ENCODE measurements around the gene GAGE13. TPM values are rescaled to one million over a fixed set of nuclear protein-coding genes. Genes with fewer than 3 reads are reported as not detected.
"Not testable (repeated sequence)": the region's sequence is repeated elsewhere in the genome, so short reads cannot be mapped to it uniquely, and the experiment has no call there.

The GAGE13 gene
- total RNA-seq, 3 donors from 2014 or later, result not detected

DNA sequence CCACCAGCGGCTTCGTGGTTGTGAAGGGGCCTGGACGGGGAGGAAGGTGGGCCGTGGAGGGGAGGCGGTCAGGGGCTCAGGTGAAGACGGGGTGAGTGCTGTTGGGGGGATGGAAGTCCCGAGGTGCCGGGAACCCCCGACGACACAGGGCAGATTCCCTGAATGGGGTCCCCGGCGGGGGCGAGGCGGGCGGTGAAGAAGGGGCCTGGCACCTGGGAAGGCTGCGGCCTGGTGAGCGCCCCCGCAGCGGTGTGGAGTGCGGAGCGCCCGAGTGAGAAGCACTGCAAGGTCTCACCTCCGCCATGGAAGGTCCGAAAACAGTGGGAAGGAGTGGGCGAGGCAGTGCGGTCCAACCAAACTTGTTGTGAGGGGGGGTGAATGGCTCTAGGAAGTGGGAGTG lies 459 bp downstream of the GAGE13 start:
- H3K9me3 ChIP-seq; H3K36me3 ChIP-seq (ENCODE audit: low read depth); H3K4me3 ChIP-seq; H3K4me1 ChIP-seq (ENCODE audit: low read depth); ATAC-seq; DNase-seq; intact Hi-C loops (cut with DNase I, micrococcal nuclease): not testable (repeated sequence)

DNA sequence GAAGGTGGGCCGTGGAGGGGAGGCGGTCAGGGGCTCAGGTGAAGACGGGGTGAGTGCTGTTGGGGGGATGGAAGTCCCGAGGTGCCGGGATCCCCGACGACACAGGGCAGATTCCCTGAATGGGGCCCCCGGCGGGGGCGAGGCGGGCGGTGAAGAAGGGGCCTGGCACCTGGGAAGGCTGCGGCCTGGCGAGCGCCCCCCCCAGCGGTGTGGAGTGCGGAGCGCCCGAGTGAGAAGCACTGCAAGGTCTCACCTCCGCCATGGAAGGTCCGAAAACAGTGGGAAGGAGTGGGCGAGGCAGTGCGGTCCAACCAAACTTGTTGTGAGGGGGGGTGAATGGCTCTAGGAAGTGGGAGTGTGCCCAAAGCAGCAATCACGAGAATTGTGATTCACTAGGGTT lies 10.1 kb downstream of the GAGE13 start:
- H3K4me3 ChIP-seq; intact Hi-C loops (cut with DNase I, micrococcal nuclease); ATAC-seq; H3K9me3 ChIP-seq; H3K36me3 ChIP-seq (ENCODE audit: low read depth); H3K4me1 ChIP-seq (ENCODE audit: low read depth); DNase-seq: not testable (repeated sequence)

GRCh38 chrX:49344496-49345175 lies 13.3 kb downstream of the GAGE13 start:
- H3K4me3 ChIP-seq; ATAC-seq; H3K36me3 ChIP-seq (ENCODE audit: low read depth); H3K4me1 ChIP-seq (ENCODE audit: low read depth); intact Hi-C loops (cut with DNase I, micrococcal nuclease); DNase-seq; H3K9me3 ChIP-seq: not testable (repeated sequence)

DNA sequence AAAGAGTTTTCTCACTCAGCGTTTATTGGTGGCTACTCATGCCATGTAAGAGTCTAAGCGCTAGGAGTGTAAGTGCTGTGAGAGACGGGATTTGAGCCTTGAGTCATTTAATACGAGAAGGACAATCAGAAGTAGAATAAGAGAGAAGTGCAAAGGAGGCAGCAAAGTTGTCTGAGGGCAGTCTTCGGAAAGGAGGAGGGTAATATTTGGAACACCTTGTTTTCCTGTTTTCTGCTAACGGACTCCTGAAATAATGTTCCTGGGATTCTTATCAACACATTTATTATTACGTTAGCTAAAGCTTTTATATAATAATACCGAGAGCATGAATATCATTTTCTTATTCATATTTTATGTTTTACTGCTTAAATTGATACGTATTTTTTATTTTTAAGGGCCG lies 14.0 kb downstream of the GAGE13 start:
- H3K36me3 ChIP-seq (ENCODE audit: low read depth); DNase-seq; H3K4me1 ChIP-seq (ENCODE audit: low read depth); ATAC-seq; H3K4me3 ChIP-seq; H3K9me3 ChIP-seq; intact Hi-C loops (cut with DNase I, micrococcal nuclease): not testable (repeated sequence)

DNA sequence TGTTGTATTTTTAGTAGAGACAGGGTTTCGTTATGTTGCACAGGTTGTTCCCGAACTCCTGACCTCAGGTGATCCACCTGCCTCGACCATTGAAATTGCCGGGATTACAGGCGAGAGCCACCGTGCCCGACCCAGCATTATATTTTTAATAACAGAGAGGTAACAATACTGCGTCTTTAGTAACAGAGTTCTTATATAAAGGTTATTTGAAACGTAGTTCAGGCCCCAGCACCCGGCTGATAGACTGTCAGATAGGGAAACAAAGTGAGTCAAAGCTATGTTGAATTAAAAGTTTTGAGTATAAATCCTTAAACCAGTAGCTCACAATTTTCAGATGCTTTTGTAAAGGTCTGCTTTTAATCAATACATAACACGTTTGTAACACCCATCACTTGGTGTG lies 14.8 kb downstream of the GAGE13 start:
- DNase-seq; ATAC-seq; intact Hi-C loops (cut with DNase I, micrococcal nuclease); H3K36me3 ChIP-seq (ENCODE audit: low read depth); H3K4me1 ChIP-seq (ENCODE audit: low read depth); H3K4me3 ChIP-seq; H3K9me3 ChIP-seq: not testable (repeated sequence)

Other genes with a start within 250 kb of the GAGE13 start
- gene GPKOW, start 207.8 kb upstream of the GAGE13 start, total RNA-seq, result 10 to 100 TPM; 21.3 to 22.4 (median 22.1) TPM
- gene MAGIX, start 168.8 kb upstream of the GAGE13 start, total RNA-seq, result 10 to 100 TPM in 2 of 3 donors, 1 to 10 TPM in 1; 9.5 to 16.8 (median 15.6) TPM
- gene PLP2, start 159.7 kb upstream of the GAGE13 start, total RNA-seq, result 100 to 1,000 TPM in 2 of 3 donors, 10 to 100 TPM in 1; 96.1 to 152 (median 137) TPM
- gene PRICKLE3, start 145.2 kb upstream of the GAGE13 start, total RNA-seq, result 10 to 100 TPM; 12.5 to 15.6 (median 13.0) TPM
- gene SYP, start 131.4 kb upstream of the GAGE13 start, total RNA-seq, result 10 to 100 TPM in 2 of 3 donors, 1 to 10 TPM in 1; 4.9 to 14.5 (median 12.2) TPM
- 1 to 10 TPM in 2 of 3 donors, under 1 TPM in 1; 0.70 to 3.0 (median 1.7) TPM for gene CACNA1F, start 98.2 kb upstream of the GAGE13 start, total RNA-seq
- gene CCDC22, start 96.1 kb upstream of the GAGE13 start, total RNA-seq, result 10 to 100 TPM; 14.3 to 15.9 (median 14.5) TPM
- under 1 TPM in 1 of 3 donors, not detected in 2; 0.72 TPM for gene FOXP3, start 66.9 kb upstream of the GAGE13 start, total RNA-seq
- gene PPP1R3F, start 61.8 kb upstream of the GAGE13 start, total RNA-seq, result 1 to 10 TPM; 2.3 to 8.3 (median 3.0) TPM
- gene GAGE10, start 27.9 kb upstream of the GAGE13 start, total RNA-seq, result not detected
- gene GAGE12J, start 9.5 kb upstream of the GAGE13 start, total RNA-seq, result not detected
- gene GAGE12C, start 200.6 kb downstream of the GAGE13 start, total RNA-seq, result not detected
- gene GAGE12D, start 210.2 kb downstream of the GAGE13 start, total RNA-seq, result not detected
- not detected for gene GAGE12E, start 219.7 kb downstream of the GAGE13 start, total RNA-seq
- not detected for gene GAGE12F, start 229.3 kb downstream of the GAGE13 start, total RNA-seq
- not detected for gene GAGE12G, start 238.8 kb downstream of the GAGE13 start, total RNA-seq
- gene GAGE12H, start 248.4 kb downstream of the GAGE13 start, total RNA-seq, result not detected